ENCODE measurements around the gene FKBP1A. TPM values are rescaled to one million over a fixed set of nuclear protein-coding genes. Genes with fewer than 3 reads are reported as not detected.

Gene FKBP1A
- total RNA-seq, 1 experiment from 2014 or later: 196 TPM

GRCh38 chr20:1332749-1333300 is 60.0 kb downstream of the FKBP1A start:
- Histone ChIP-seq H3K9me3 (ENCODE audit: control insufficient read depth, low read depth, low read length) (no peaks in the 10 kb centered on the region), H4K8ac (replicated peaks; ENCODE audit: insufficient read length, low read depth, low read length) (no peak overlapping the region), H3K4ac (ENCODE audit: low read depth, low read length) (no peak overlapping the region), H3T11ph (ENCODE audit: low read length) (no peak overlapping the region), H4K5ac (ENCODE audit: insufficient read length, low read depth, low read length) (no peak overlapping the region), H2AK5ac (ENCODE audit: insufficient read length, low read length) (no peak overlapping the region), H3K27ac (ENCODE audit: insufficient read length, low read depth, low read length) (no peak overlapping the region), H2AFZ (ENCODE audit: low read length) (no peak overlapping the region), H3K23me2 (ENCODE audit: insufficient read length, low read depth, low read length, poor library complexity, severe bottlenecking) (no peaks in the 10 kb centered on the region), H3K79me1 (ENCODE audit: insufficient read depth, low read depth, low read length, poor library complexity, severe bottlenecking) (peaks cover 4% of the 10 kb centered on the region), H4K91ac (ENCODE audit: insufficient read length, low read depth, low read length) (no peak overlapping the region), H3K4me1 (ENCODE audit: insufficient read depth, low read length) (no peaks in the 10 kb centered on the region), H2BK5ac (ENCODE audit: insufficient read length, low read length) (no peak overlapping the region), H2BK12ac (ENCODE audit: insufficient read length, low read depth, low read length) (no peak overlapping the region), H3K4me2 (ENCODE audit: insufficient read depth, insufficient read length, low read length) (no peak overlapping the region), H3K27me3 (ENCODE audit: insufficient read depth, low read length) (no peaks in the 10 kb centered on the region), H3K14ac (ENCODE audit: insufficient read depth, low read length) (no peak overlapping the region), H2BK20ac (ENCODE audit: low read depth, low read length, poor library complexity, severe bottlenecking) (no peak overlapping the region), H3K9ac (ENCODE audit: extremely low read depth, insufficient read length, low read length) (no peak overlapping the region), H3K56ac (ENCODE audit: insufficient read length, low read depth, low read length) (no peak overlapping the region), H2BK15ac (ENCODE audit: low read depth, low read length) (no peak overlapping the region), H3K23ac (ENCODE audit: insufficient read length, low read depth, low read length) (no peak overlapping the region), H3K79me2 (ENCODE audit: insufficient read depth, low read length) (no peaks in the 10 kb centered on the region; the same call in 1 of the 2 replicates), H3K18ac (ENCODE audit: insufficient read length, low read depth, low read length) (no peak overlapping the region), H4K20me1 (ENCODE audit: control insufficient read depth, insufficient read depth, insufficient read length) (peaks cover 2% of the 10 kb centered on the region), H2BK120ac (ENCODE audit: low read depth, low read length, poor library complexity, severe bottlenecking) (no peak overlapping the region)
- Mint-ChIP-seq H3K27me3 (ENCODE audit: low read depth) (no peaks in the 10 kb centered on the region), H3K4me3 (no peak overlapping the region), H3K36me3 (ENCODE audit: insufficient read depth in 1 of 3, low read depth in 3 of 3) (peaks cover 15 to 29% (median 22%) of the 10 kb centered on the region in 3 experiments; a peak in 6 of 7 replicates), H3K4me1 (peaks cover 11 to 12% of the 10 kb centered on the region in 2 experiments), H3K27ac (no peak overlapping the region; a peak in 1 of 7 replicates), H3K9me3 (no peaks in the 10 kb centered on the region)
- TF ChIP-seq CTCF (conservative IDR thresholded peaks at IDR 0.05): no peak
- no CpG with 5 or more reads among the region's 2 CpGs for WGBS (ENCODE audit: extremely low coverage, insufficient read length, low lambda C conversion rate)
- DNase-seq: no peak

All from H9 (cell line).